ENCODE data around the gene CIROP. TPM values are rescaled to one million over a fixed set of nuclear protein-coding genes. Genes with fewer than 3 reads are reported as not detected.

Gene CIROP
- total RNA-seq, 1 donor from 2014 or later: not detected

DNA sequence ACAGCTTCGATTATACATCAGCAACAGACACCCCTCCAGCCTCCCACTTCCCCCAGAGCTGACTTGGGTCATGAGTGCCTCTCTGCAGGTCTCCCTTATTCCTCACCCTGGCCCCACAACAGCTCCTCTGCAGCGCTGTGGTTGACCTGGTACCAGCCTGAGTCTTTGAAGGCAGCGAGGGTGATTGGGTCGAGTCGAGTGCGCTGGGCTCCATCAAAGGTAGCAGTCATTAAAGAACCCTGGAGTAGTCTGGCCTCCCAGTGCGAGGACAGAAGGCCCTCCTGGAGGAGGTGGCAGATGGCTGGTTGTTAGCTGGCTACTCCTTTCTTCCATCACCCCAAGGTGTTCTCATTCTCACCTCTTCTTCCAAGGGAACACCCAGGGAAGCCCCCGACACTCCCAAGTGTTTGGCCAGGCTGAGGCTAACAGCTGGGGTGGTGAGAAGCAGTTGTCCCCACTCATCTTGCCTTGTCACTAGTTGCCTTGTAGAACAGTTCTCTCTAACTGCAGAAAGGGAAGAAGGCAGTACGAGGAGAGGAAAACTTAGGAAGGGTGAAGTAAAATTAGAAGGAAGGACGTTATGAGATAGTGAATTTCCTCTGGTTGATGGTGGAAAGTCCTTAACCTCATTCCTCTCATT, 2.7 kb downstream of the CIROP start:
- Mint-ChIP-seq H3K36me3 (ENCODE audit: insufficient read depth) (no peaks in the 10 kb centered on the region), H3K4me1 (ENCODE audit: low read depth) (peaks cover 16% of the 10 kb centered on the region), H3K4me3 (ENCODE audit: low read depth) (no peak overlapping the region), H3K27ac (no peak overlapping the region), H3K27me3 (peaks cover 14% of the 10 kb centered on the region), H3K9me3 (ENCODE audit: low read depth) (no peaks in the 10 kb centered on the region)
- DNase-seq (ENCODE audit: low spot score, unreplicated experiment): no peak
- TF ChIP-seq, protein P1, sequence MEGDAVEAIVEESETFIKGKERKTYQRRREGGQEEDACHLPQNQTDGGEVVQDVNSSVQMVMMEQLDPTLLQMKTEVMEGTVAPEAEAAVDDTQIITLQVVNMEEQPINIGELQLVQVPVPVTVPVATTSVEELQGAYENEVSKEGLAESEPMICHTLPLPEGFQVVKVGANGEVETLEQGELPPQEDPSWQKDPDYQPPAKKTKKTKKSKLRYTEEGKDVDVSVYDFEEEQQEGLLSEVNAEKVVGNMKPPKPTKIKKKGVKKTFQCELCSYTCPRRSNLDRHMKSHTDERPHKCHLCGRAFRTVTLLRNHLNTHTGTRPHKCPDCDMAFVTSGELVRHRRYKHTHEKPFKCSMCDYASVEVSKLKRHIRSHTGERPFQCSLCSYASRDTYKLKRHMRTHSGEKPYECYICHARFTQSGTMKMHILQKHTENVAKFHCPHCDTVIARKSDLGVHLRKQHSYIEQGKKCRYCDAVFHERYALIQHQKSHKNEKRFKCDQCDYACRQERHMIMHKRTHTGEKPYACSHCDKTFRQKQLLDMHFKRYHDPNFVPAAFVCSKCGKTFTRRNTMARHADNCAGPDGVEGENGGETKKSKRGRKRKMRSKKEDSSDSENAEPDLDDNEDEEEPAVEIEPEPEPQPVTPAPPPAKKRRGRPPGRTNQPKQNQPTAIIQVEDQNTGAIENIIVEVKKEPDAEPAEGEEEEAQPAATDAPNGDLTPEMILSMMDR (IDR thresholded peaks at IDR 0.05; ENCODE audit: unreplicated experiment): no peak

DNA sequence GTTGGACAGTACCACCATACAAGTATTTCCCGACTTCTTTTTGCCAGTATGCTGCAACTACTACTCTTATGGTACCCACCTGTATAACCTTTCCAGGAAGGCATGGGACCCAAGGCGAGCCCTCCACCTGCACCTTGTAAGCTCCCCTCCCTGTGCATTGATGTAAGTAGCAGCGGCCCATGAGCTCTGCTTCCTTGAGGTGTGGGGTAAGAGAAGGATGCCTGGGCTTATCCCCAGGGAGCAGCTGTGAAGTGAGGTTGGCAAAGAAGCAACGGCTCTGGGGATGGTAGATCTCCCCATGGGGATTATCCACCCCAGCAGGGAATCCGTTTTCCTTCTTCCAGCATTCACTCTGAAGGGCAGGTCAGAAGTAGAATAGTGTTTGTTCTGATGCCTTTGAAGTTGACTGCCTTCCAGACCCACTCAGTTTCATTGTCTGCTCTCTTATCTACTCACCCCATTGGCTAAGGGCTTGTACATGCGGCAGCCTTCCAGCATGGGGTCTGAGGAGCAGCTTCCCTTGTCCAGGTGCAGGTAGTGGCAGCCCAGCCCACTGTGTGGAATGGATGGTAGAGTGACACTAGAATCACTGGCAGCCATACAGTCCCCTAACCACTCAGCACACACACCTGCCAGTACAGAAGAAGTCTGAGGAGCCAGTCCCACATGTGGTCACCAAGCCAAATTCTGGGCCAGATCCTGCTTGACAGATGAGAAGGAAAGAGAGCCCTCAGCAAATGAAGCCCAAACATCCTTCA, 3.4 kb downstream of the CIROP start:
- Mint-ChIP-seq H3K4me1 (ENCODE audit: low read depth) (peaks cover 18% of the 10 kb centered on the region), H3K27me3 (peaks cover 14% of the 10 kb centered on the region), H3K27ac (no peak overlapping the region), H3K36me3 (ENCODE audit: insufficient read depth) (no peaks in the 10 kb centered on the region), H3K4me3 (ENCODE audit: low read depth) (no peak overlapping the region), H3K9me3 (ENCODE audit: low read depth) (no peaks in the 10 kb centered on the region)
- DNase-seq (ENCODE audit: low spot score, unreplicated experiment): no peak
- TF ChIP-seq, protein P1 (IDR thresholded peaks at IDR 0.05; ENCODE audit: unreplicated experiment): no peak

- Mint-ChIP-seq H3K4me1 (ENCODE audit: low read depth) (peaks cover 15% of the 10 kb centered on the region), H3K36me3 (ENCODE audit: insufficient read depth) (no peaks in the 10 kb centered on the region), H3K27me3 (peaks cover 4% of the 10 kb centered on the region), H3K27ac (peak overlapping the region; percentile 15), H3K9me3 (ENCODE audit: low read depth) (no peaks in the 10 kb centered on the region), H3K4me3 (ENCODE audit: low read depth) (no peak overlapping the region)
- no peak for DNase-seq (ENCODE audit: low spot score, unreplicated experiment)
- TF ChIP-seq, protein P1 (IDR thresholded peaks at IDR 0.05; ENCODE audit: unreplicated experiment): no peak
Measured at GRCh38 chr14:23099212-23099861, 5.5 kb downstream of the CIROP start.

DNA sequence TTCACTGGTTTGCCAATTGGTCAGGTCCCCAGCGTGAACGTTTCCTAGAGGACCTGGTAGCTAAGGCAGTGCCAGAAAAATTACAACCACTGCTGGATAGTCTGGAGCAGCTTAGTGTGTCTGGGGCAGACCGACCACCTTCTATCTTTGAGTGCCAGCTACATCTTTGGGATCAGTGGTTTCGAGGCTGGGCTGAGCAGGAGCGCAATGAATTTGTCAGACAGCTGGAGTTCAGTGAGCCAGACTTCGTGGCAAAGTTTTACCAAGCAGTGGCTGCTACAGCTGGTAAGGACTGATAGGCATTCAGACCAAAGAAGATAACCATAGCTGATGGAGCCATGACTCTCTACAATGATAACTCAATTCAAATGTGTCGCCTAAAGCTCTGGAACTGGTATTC, 7.0 kb downstream of the CIROP start:
- H3K9me3 Mint-ChIP-seq (ENCODE audit: low read depth): no peaks in the 10 kb centered on the region
- H3K36me3 Mint-ChIP-seq (ENCODE audit: insufficient read depth): no peaks in the 10 kb centered on the region
- peaks cover 19% of the 10 kb centered on the region for H3K4me1 Mint-ChIP-seq (ENCODE audit: low read depth)
- TF ChIP-seq, protein P1 (IDR thresholded peaks at IDR 0.05; ENCODE audit: unreplicated experiment): no peak
- DNase-seq (ENCODE audit: low spot score, unreplicated experiment): no peak
- H3K27ac Mint-ChIP-seq: no peak overlapping the region
- peak overlapping the region; percentile 31 for H3K4me3 Mint-ChIP-seq (ENCODE audit: low read depth)
- H3K27me3 Mint-ChIP-seq: no peaks in the 10 kb centered on the region

All from progenitor cell of endocrine pancreas (in vitro differentiated cells).